Dermis microvascular lymphatic vessel endothelial cell (primary cell): Measurements from ENCODE around the gene CYB5A. TPM values are rescaled to one million over a fixed set of nuclear protein-coding genes. Genes with fewer than 3 reads are reported as not detected.

ENCODE experiments used
- DNase-seq, 2 donors: peaks; one replicate each; pipeline versions ENCODE4 v3.0.0 to v3.0.0-alpha.2; 2010; ENCODE audit warnings: low read depth in 2 of 2
- total RNA-seq: library from RNA; depleted of rRNA; stranded (reverse); fragments of >200 nt; gene quantifications from 2 replicates; pipeline ENCODE4 v1.2.1, GENCODE V29; 2014

Gene CYB5A
- total RNA-seq, 1 donor from 2014 or later: 32.3 TPM

- no peak for DNase-seq
Observed at GRCh38 chr18:74217476-74218143, 74.2 kb downstream of the CYB5A start.

- DNase-seq: no peak
Observed at GRCh38 chr18:74216661-74217110, 75.1 kb downstream of the CYB5A start.

- no peak for DNase-seq
Observed at GRCh38 chr18:74215863-74216262, 75.9 kb downstream of the CYB5A start.

- DNase-seq: no peak
Observed at GRCh38 chr18:74213429-74213828, 78.3 kb downstream of the CYB5A start.

GRCh38 chr18:74204526-74205152, 87.1 kb downstream of the CYB5A start:
- DNase-seq: peak in 1 of 2 donors; percentile 6

GRCh38 chr18:74203811-74204210, 88.0 kb downstream of the CYB5A start:
- DNase-seq: no peak

Other genes with a start within 250 kb of the CYB5A start
- gene FBXO15, start 144.1 kb downstream of the CYB5A start, total RNA-seq: 0.13 TPM in 2 replicates
- 18.5 and 19.6 TPM in 2 replicates for gene TIMM21, start 143.4 kb downstream of the CYB5A start, total RNA-seq
- gene C18orf63, start 23.9 kb upstream of the CYB5A start, total RNA-seq: not detected in 2 replicates
- not detected in 2 replicates for gene DIPK1C, start 165.3 kb upstream of the CYB5A start, total RNA-seq
- gene CNDP2, start 204.4 kb upstream of the CYB5A start, total RNA-seq: 50.3 and 76.9 TPM in 2 replicates
- not detected in 2 replicates for gene CNDP1, start 242.5 kb upstream of the CYB5A start, total RNA-seq